ENCODE measurements around the gene TCF7L2. TPM values are rescaled to one million over a fixed set of nuclear protein-coding genes. Genes with fewer than 3 reads are reported as not detected.
"Not testable (repeated sequence)": the region's sequence is repeated elsewhere in the genome, so short reads cannot be mapped to it uniquely, and the experiment has no call there.

TCF7L2 gene
- total RNA-seq, 1 donor from 2014 or later: 52.5 TPM

- DNase-seq (ENCODE audit: low spot score): no peak
Observed at GRCh38 chr10:113063043-113063967, 113.3 kb downstream of the TCF7L2 start.

GRCh38 chr10:113064039-113064438 lies 114.0 kb downstream of the TCF7L2 start:
- DNase-seq (ENCODE audit: low spot score): no peak

DNA sequence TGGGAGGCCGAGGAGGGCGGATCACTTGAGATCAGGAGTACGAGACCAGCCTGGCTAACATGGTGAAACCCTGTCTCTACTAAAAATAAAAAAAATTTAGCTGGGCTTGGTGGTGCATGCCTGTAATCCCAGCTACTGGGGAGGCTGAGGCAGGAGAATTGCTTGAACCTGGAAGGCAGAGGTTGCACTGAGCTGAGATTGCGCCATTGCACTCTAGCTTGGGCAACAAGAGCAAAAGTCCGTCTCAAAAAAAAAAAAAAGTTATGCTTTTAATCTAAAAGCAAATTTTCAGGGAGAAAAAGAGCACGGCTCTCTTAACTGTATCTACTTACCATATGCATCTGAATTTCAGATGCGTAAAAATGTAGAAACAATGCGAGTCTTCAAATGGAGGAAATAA lies 116.1 kb downstream of the TCF7L2 start:
- DNase-seq (ENCODE audit: low spot score): not testable (repeated sequence)

DNA sequence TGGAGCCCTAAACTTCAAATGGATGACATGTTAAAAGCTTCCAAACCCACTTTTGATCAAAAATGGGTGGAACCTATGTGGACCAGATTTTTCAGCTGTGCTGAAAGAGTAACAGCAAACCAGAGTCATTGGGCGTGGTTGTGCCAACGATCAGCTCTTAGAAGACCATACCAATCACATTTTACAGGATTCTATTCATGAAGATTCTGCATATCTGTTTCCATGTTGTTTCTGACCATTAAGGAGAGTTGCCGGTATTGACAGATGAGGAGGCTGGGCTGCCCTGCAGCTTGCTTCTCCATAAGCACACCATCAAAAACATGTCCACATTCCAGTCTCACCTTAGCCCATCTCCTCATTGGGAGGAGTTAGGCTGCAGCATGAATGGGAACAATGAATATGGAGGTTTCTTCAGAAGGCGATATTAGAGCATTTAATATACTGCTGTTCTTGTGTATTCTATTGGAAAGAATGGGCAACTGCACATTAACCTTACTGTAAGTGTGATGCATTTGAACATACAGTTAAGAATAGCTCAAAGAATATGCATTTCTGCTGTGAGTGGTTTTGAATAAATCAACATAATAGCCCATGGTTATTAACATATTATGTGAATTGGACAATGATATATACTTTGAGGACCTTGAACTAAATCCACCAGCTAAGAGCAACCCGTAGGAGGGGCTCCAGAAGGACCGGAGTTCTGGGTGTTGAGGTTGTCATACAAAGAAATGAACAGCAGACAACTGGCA lies 116.7 kb downstream of the TCF7L2 start:
- no peak for DNase-seq (ENCODE audit: low spot score)

DNA sequence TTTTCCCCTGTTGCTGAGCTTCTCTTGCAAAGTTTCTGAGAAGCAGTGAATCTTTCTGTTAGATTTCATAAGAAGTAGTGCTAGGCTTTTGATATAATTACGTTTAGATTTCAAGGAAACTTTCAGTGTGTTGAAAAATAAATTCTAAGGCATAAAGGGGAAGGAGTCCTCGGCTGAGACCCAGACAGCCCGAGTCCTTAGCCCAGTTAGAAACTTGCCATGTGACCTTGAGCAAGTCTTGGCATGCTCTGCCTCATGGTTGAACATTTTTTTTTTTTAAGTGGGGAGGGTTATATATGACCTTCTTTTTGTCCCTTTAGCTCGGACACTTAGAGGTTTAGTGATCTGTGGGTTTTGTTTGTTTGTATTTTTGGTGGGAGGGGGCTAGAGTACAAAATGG lies 117.5 kb downstream of the TCF7L2 start:
- no peak for DNase-seq (ENCODE audit: low spot score)

DNA sequence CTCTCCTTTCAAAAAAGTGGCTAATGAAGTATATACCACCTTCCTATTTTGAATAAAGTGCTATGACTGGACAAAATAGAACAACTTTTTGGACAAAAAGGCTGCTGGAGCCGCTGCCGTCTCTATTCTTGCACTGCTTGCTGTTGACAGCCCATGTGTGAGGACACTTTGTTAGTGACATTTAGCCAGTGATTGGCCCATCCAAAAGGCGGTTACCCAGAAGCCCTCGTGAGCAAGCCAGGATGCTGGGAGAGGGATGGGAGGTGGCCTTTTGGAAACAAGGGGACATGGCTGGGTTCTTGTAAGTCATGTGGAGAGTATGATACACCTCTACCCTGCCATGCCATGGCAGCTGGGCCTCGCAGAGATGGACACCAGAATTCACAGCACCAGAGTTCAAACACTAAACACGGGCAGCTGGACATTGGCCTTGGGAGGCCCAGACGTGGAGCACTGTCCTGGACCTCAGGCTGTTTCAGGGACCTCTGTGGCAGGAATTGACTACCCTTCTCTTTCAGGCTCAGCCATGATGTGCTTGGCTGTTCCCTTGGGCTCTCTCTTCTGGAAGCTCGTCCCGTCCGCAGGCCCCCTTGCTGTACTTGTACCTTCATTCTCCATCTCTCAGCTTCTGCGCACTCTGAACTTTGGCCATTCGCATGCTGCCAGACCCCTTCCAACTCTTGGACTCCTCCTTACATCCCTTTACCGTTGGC lies 118.3 kb downstream of the TCF7L2 start:
- DNase-seq (ENCODE audit: low spot score): no peak

DNA sequence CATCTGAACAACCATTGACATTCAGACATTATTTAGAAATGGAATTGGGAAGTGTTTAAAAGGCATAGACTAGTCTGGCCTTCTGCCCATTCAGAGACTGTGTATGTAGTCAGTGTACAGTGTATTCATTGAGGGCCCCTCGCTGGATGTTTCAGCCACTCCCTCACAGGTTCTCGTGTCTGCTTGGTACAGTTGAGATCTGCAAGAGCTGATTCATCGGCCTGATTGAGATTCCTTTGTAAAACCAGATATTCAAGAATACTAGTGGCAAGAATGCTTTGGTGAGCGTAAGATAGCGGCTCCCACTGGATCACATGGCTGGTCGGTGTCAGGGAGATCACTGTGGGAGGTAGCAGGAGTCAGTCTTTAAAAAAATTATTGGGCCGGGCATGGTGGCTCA lies 119.5 kb downstream of the TCF7L2 start:
- DNase-seq (ENCODE audit: low spot score): no peak

- DNase-seq (ENCODE audit: low spot score): no peak
Observed at GRCh38 chr10:113071446-113071845, 121.4 kb downstream of the TCF7L2 start.

- DNase-seq (ENCODE audit: low spot score): peak; percentile 61
Observed at GRCh38 chr10:113073549-113074189, 123.6 kb downstream of the TCF7L2 start.

DNA sequence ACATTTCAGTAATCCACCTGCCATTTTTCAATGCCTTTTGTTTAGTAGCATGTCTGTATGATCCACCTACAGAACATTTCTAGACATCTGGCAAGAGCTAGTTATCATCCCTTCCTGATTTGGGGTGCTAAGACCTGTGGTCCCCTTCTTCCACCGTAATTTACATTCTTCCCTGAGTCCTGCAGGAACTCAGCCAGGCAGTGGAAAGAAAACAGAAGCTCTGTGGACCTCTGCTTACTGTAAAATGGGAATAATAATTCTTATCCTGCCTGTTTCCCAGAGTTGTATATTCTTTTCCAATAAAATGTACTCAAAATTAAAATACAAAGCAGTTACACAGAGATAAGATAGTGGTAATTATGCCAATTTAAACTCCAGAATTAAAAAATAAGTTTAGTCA lies 126.9 kb downstream of the TCF7L2 start:
- no peak for DNase-seq (ENCODE audit: low spot score)

DNA sequence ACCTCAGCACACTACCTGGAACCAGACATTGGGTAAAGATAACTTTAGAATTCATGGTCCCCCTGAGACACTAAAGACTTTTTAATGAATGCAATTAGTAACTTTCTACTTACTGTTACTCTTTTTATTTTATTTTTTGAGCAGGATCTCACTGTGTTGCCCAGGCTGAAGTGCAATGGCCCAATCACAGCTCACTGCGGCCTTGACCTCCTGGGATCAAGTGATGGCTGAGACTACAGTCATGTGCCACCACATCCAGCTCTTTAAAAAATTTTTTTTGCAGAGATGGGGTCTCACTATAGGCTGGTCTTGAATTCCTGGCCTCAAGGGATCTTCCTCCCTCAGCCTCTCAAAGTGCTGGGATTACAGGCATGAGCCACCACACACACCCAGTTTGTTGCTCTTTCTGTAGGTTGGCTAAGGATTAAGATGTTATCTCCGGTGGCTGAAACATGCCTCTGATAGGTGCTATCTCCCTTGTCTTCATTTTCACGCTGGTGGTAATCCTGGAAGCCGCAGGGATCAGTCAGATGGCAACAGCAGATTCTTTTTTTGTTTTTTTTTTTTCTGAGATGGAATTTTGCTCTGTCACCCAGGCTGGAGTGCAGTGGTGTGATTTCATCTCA lies 128.3 kb downstream of the TCF7L2 start:
- no peak for DNase-seq (ENCODE audit: low spot score)

GRCh38 chr10:113080061-113080924 lies 130.2 kb downstream of the TCF7L2 start:
- DNase-seq (ENCODE audit: low spot score): no peak

GRCh38 chr10:113080925-113081229 lies 130.8 kb downstream of the TCF7L2 start:
- DNase-seq (ENCODE audit: low spot score): no peak

- DNase-seq (ENCODE audit: low spot score): no peak
Observed at GRCh38 chr10:113084031-113084430, 134.0 kb downstream of the TCF7L2 start.

GRCh38 chr10:113085776-113086175 lies 135.7 kb downstream of the TCF7L2 start:
- DNase-seq (ENCODE audit: low spot score): no peak

DNA sequence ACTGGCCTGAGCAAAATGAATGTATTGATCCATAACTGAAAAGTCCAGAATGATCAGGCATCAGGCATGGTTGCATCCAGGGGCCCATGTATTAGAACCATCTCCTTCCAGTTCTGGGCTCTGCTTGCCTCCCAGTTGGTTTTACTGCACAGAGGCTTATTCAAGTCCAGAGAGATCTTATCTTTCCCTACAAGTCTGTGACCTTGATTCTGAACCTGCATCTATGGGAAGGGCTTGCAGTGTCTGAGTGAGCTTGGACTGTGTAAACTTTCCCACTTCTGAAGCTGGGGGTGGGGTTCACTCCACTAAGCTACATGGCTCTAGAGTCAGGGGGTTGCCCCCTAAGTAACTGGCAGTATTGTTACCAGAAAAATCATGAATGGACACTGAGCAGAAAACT lies 136.2 kb downstream of the TCF7L2 start:
- DNase-seq (ENCODE audit: low spot score): no peak

- peak; percentile 63 for DNase-seq (ENCODE audit: low spot score)
Observed at GRCh38 chr10:113087165-113088029, 137.3 kb downstream of the TCF7L2 start.

DNA sequence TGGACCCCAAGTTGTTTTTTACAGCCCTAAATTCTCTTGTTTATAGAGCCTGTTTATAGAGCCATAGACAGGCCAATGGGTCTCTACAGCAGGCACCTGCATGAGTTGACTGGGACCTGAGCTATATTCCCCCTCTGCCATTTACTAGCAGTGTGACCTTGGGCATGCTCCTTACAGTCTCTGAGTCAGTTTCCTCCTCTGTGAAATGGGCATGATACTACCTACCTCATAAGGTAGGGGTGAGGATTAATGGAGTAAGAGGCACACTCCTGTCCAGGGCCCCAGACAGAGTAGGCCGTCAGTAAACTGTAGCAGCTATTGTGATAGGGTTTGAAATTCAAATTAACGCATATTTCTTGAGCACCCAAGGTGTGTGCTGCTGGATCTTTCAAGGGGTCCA lies 138.1 kb downstream of the TCF7L2 start:
- no peak for DNase-seq (ENCODE audit: low spot score)

- no peak for DNase-seq (ENCODE audit: low spot score)
Observed at GRCh38 chr10:113089551-113089950, 139.5 kb downstream of the TCF7L2 start.

DNA sequence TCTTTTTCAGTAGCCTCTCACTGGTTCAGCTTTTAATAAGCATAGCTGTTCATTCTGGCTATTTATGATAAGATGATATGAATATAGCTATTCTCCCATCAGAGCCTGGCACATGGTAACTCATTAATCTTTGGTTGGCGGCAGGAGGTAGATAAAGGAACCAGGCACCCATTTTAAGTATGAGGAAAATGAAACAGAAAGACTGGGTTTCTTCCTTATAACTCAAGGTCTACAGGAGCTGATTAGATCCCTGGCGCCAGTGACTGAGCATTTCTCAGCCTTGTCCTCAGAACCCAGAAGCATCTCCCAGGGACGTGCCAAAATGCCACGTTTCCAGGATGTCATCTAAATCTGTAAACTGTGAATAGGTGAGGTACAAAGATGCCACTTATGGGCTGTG lies 141.9 kb downstream of the TCF7L2 start:
- no peak for DNase-seq (ENCODE audit: low spot score)
